Nephron progenitor cell (in vitro differentiated cells): ENCODE data around the gene WDR18.

ENCODE experiments used
- DNase-seq: peaks from one replicate; pipeline ENCODE4 v3.0.0; 2021
- H3K27ac Mint-ChIP-seq: 2 replicates; pipeline ENCODE4 v1.8.0; 2021; ENCODE audit warnings: mild to moderate bottlenecking, moderate library complexity, mixed read lengths
- H3K27me3 Mint-ChIP-seq: 2 replicates; pipeline ENCODE4 v1.8.0; 2021; ENCODE audit warnings: mild to moderate bottlenecking, low read depth, mixed read lengths; ENCODE audit not compliant: poor library complexity
- H3K36me3 Mint-ChIP-seq: 2 replicates; pipeline ENCODE4 v1.8.0; 2021; ENCODE audit warnings: low read depth, mixed read lengths
- H3K4me1 Mint-ChIP-seq: 2 replicates; pipeline ENCODE4 v1.8.0; 2021; ENCODE audit warnings: mixed read lengths
- H3K4me3 Mint-ChIP-seq: 2 replicates; pipeline ENCODE4 v1.8.0; 2021; ENCODE audit warnings: mild to moderate bottlenecking, moderate library complexity, mixed read lengths
- H3K9me3 Mint-ChIP-seq: 2 replicates; pipeline ENCODE4 v1.8.0; 2021; ENCODE audit warnings: mild to moderate bottlenecking, moderate library complexity, mixed read lengths
- CTCF ChIP-seq: fragments of 200-600 bp; sonication (generic); IDR thresholded peaks from 2 replicates; pipeline ENCODE4 v1.5.0; 2021; ENCODE audit warnings: antibody characterized with exemption

WDR18 gene

GRCh38 chr19:943551-944170, 40.5 kb upstream of the WDR18 start:
- peaks cover 63% of the 10 kb centered on the region for H3K36me3 Mint-ChIP-seq
- DNase-seq, result no peak
- peaks cover 11% of the 10 kb centered on the region for H3K9me3 Mint-ChIP-seq
- no peak overlapping the region for H3K4me3 Mint-ChIP-seq
- TF ChIP-seq CTCF, result no peak
- H3K27ac Mint-ChIP-seq, result no peak overlapping the region
- peaks cover 32% of the 10 kb centered on the region for H3K4me1 Mint-ChIP-seq
- peaks cover 2% of the 10 kb centered on the region for H3K27me3 Mint-ChIP-seq

DNA sequence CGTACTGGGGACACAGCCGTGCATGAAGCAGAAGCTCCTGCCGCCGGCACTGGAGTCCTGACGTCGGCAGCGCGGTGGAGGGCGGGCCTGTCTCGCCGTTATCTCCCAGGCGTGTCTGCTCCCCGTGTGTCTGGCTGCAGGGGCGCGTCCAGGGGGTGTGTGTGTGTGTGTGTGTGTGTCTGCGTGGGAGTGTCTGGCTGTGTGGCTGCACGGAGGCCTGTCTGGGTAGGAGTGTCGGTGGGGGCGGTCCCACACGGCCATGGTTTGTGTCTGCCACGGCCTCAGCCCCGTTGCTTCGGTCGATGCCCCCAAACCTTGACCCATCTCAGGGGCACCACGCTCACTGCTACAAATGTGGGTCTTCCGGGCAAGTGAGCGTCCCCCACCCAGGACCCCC, 40.0 kb upstream of the WDR18 start:
- peaks cover 32% of the 10 kb centered on the region for H3K4me1 Mint-ChIP-seq
- H3K27ac Mint-ChIP-seq, result no peak overlapping the region
- peaks cover 2% of the 10 kb centered on the region for H3K27me3 Mint-ChIP-seq
- DNase-seq, result no peak
- H3K9me3 Mint-ChIP-seq, result peaks cover 11% of the 10 kb centered on the region
- no peak overlapping the region for H3K4me3 Mint-ChIP-seq
- H3K36me3 Mint-ChIP-seq, result peaks cover 58% of the 10 kb centered on the region
- no peak for TF ChIP-seq CTCF

- H3K27me3 Mint-ChIP-seq, result peaks cover 2% of the 10 kb centered on the region
- peaks cover 52% of the 10 kb centered on the region for H3K36me3 Mint-ChIP-seq
- no peak for TF ChIP-seq CTCF
- H3K4me3 Mint-ChIP-seq, result no peak overlapping the region
- peaks cover 26% of the 10 kb centered on the region for H3K4me1 Mint-ChIP-seq
- DNase-seq, result no peak
- H3K9me3 Mint-ChIP-seq, result peaks cover 11% of the 10 kb centered on the region
- peak overlapping the region; percentile 98 for H3K27ac Mint-ChIP-seq
These were observed 39.4 kb upstream of the WDR18 start for GRCh38 chr19:944663-945241.

GRCh38 chr19:945401-946252, 38.5 kb upstream of the WDR18 start:
- peaks cover 44% of the 10 kb centered on the region for H3K36me3 Mint-ChIP-seq
- H3K9me3 Mint-ChIP-seq, result peaks cover 11% of the 10 kb centered on the region
- H3K27me3 Mint-ChIP-seq, result peaks cover 2% of the 10 kb centered on the region
- no peak overlapping the region for H3K27ac Mint-ChIP-seq
- no peak overlapping the region for H3K4me3 Mint-ChIP-seq
- no peak for TF ChIP-seq CTCF
- peaks cover 24% of the 10 kb centered on the region for H3K4me1 Mint-ChIP-seq
- DNase-seq, result no peak

- H3K4me1 Mint-ChIP-seq, result peaks cover 27% of the 10 kb centered on the region
- TF ChIP-seq CTCF, result no peak
These were observed 36.9 kb upstream of the WDR18 start for GRCh38 chr19:947090-947706.

More at GRCh38 chr19:947090-947706, 36.9 kb upstream of the WDR18 start:
- Mint-ChIP-seq H3K27ac (no peak overlapping the region), H3K27me3 (peaks cover 2% of the 10 kb centered on the region), H3K36me3 (peaks cover 37% of the 10 kb centered on the region), H3K9me3 (peaks cover 7% of the 10 kb centered on the region), H3K4me3 (no peak overlapping the region)
- DNase-seq, result no peak
